Bronchial epithelial cell (primary cell): Measurements from ENCODE around the gene TDRD3. TPM values are rescaled to one million over a fixed set of nuclear protein-coding genes. Genes with fewer than 3 reads are reported as not detected.
"Not testable (repeated sequence)": the region's sequence is repeated elsewhere in the genome, so short reads cannot be mapped to it uniquely, and the experiment has no call there.

ENCODE experiments used
- DNase-seq: peaks from one replicate; pipeline ENCODE4 v3.0.0-alpha.2; 2010; ENCODE audit warnings: low read depth
- FAIRE-seq: peaks from 2 replicates; lab custom pipeline; 2011; peaks lifted over from hg19 to GRCh38; lab: Jason Lieb, UNC
- H3K27me3 ChIP-seq: 2 replicates; pipeline ENCODE4 v1.5.1; 2011; ENCODE audit warnings: low read length; ENCODE audit not compliant: control insufficient read depth, insufficient read depth
- H3K36me3 ChIP-seq: 2 replicates; pipeline ENCODE4 v1.5.1; 2011; ENCODE audit warnings: low read length; ENCODE audit not compliant: control insufficient read depth, insufficient read depth
- H3K4me3 ChIP-seq: 2 replicates; pipeline ENCODE4 v1.5.1; 2011; ENCODE audit warnings: mild to moderate bottlenecking, low read depth, low read length, control low read depth
- CTCF ChIP-seq: IDR thresholded peaks from 2 replicates; pipeline ENCODE4 v1.5.1; 2011; ENCODE audit warnings: mild to moderate bottlenecking, moderate library complexity, low read length, control low read depth, inconsistent platforms; ENCODE audit not compliant: insufficient read depth, severe bottlenecking
- total RNA-seq: library from RNA; depleted of rRNA; stranded (reverse); fragments of >200 nt; gene quantifications from 2 replicates; pipeline ENCODE4 v1.2.1, GENCODE V29; 2014

TDRD3 gene
- total RNA-seq, 1 donor from 2014 or later, result 12.4 TPM

GRCh38 chr13:60370343-60370742 is 26.7 kb upstream of the TDRD3 start:
- Histone ChIP-seq H3K27me3 (no peaks in the 10 kb centered on the region), H3K4me3 (no peak overlapping the region), H3K36me3 (no peaks in the 10 kb centered on the region)
- no peak for FAIRE-seq
- no peak for DNase-seq
- no peak for TF ChIP-seq CTCF

GRCh38 chr13:60372141-60372540 is 24.9 kb upstream of the TDRD3 start:
- no peak for TF ChIP-seq CTCF
- no peak for FAIRE-seq
- Histone ChIP-seq H3K4me3 (no peak overlapping the region), H3K27me3 (no peaks in the 10 kb centered on the region), H3K36me3 (no peaks in the 10 kb centered on the region)
- no peak for DNase-seq

GRCh38 chr13:60379282-60379681 is 17.7 kb upstream of the TDRD3 start:
- H3K27me3 ChIP-seq, FAIRE-seq: not testable (repeated sequence)

GRCh38 chr13:60379837-60380565 is 17.0 kb upstream of the TDRD3 start:
- DNase-seq, result no peak
- no peak for TF ChIP-seq CTCF
- H3K4me3 ChIP-seq, result no peak overlapping the region
- no peaks in the 10 kb centered on the region for H3K27me3 ChIP-seq
- no peaks in the 10 kb centered on the region for H3K36me3 ChIP-seq
- FAIRE-seq, result no peak

More at GRCh38 chr13:60379282-60379681, 17.7 kb upstream of the TDRD3 start:
- H3K4me3 ChIP-seq, H3K36me3 ChIP-seq, DNase-seq: not testable (repeated sequence)

- H3K4me3 ChIP-seq, result no peak overlapping the region
- TF ChIP-seq CTCF, result no peak
- FAIRE-seq, result no peak
- DNase-seq, result no peak
- H3K36me3 ChIP-seq, result no peaks in the 10 kb centered on the region
- no peaks in the 10 kb centered on the region for H3K27me3 ChIP-seq
These were observed 12.1 kb upstream of the TDRD3 start for GRCh38 chr13:60384911-60385310.

- H3K4me3 ChIP-seq, result no peak overlapping the region
- TF ChIP-seq CTCF, result no peak
- H3K27me3 ChIP-seq, result no peaks in the 10 kb centered on the region
- no peaks in the 10 kb centered on the region for H3K36me3 ChIP-seq
- FAIRE-seq (no peak), DNase-seq (no peak)
These were observed 10.8 kb upstream of the TDRD3 start for GRCh38 chr13:60386250-60386649.
